HEK293 (cell line): Measurements from ENCODE around the gene CD163L1.

Experiments
- CTCF ChIP-seq: fragments of 450-650 bp; formaldehyde crosslinking; IDR thresholded peaks from 2 replicates; pipeline ENCODE4 v1.5.1; 2016; ENCODE audit warnings: missing biosample characterization, missing genetic modification characterization
- KLF9 ChIP-seq: fragments of 450-650 bp; formaldehyde crosslinking; IDR thresholded peaks from 2 replicates; pipeline ENCODE4 v1.5.1; 2016; ENCODE audit warnings: missing biosample characterization, missing genetic modification characterization, low read depth
- ZBTB48 ChIP-seq: fragments of 450-650 bp; formaldehyde crosslinking; IDR thresholded peaks from 2 replicates; pipeline ENCODE4 v1.5.1; 2016; ENCODE audit warnings: missing biosample characterization, missing genetic modification characterization
- ZBTB7A ChIP-seq: fragments of 450-650 bp; formaldehyde crosslinking; IDR thresholded peaks from 2 replicates; pipeline ENCODE4 v1.5.1; 2016; ENCODE audit warnings: low read depth, missing biosample characterization, missing genetic modification characterization
- ZNF473 ChIP-seq: fragments of 450-650 bp; formaldehyde crosslinking; IDR thresholded peaks from 2 replicates; pipeline ENCODE4 v1.5.1; 2017; ENCODE audit warnings: missing biosample characterization, missing genetic modification characterization
- ZNF629 ChIP-seq: fragments of 450-650 bp; formaldehyde crosslinking; IDR thresholded peaks from 2 replicates; pipeline ENCODE4 v1.5.1; 2017; ENCODE audit warnings: missing biosample characterization, missing genetic modification characterization

- TF ChIP-seq CTCF (tag by site-specific recombination) (no peak), KLF9 (no peak), ZNF629 (tag by site-specific recombination) (no peak), ZBTB48 (no peak), ZNF473 (tag by site-specific recombination) (no peak), ZBTB7A (no peak)
Measured at GRCh38 chr12:7493006-7493405, 49.1 kb upstream of the CD163L1 start.
